NCI-H2029 treated with DMSO at 0.1 percent for 48 hours (cell line): ENCODE measurements around the gene CORO2B.

Source experiments
- DNase-seq: peaks from one replicate; lab custom pipeline; 2025; lab: John Stamatoyannopoulos, UW

The CORO2B gene

GRCh38 chr15:68592054-68592453 is 13.3 kb downstream of the CORO2B start:
- DNase-seq = no peak

GRCh38 chr15:68592544-68592943 is 13.8 kb downstream of the CORO2B start:
- DNase-seq = no peak

GRCh38 chr15:68593341-68593740 is 14.5 kb downstream of the CORO2B start:
- DNase-seq = no peak

- no peak for DNase-seq
Measured at GRCh38 chr15:68593828-68594532, 15.2 kb downstream of the CORO2B start.

- DNase-seq = no peak
Measured at GRCh38 chr15:68594533-68595259, 15.9 kb downstream of the CORO2B start.

GRCh38 chr15:68595260-68595564 is 16.4 kb downstream of the CORO2B start:
- DNase-seq = no peak

GRCh38 chr15:68595761-68596160 is 17.0 kb downstream of the CORO2B start:
- DNase-seq = no peak

- no peak for DNase-seq
Measured at GRCh38 chr15:68596691-68597090, 17.9 kb downstream of the CORO2B start.

- no peak for DNase-seq
Measured at GRCh38 chr15:68597581-68597980, 18.8 kb downstream of the CORO2B start.

- no peak for DNase-seq
Measured at GRCh38 chr15:68598171-68599152, 19.7 kb downstream of the CORO2B start.

GRCh38 chr15:68599153-68599545 is 20.4 kb downstream of the CORO2B start:
- no peak for DNase-seq

- DNase-seq = no peak
Measured at GRCh38 chr15:68599560-68600071, 20.8 kb downstream of the CORO2B start.

GRCh38 chr15:68601206-68602197 is 22.7 kb downstream of the CORO2B start:
- no peak for DNase-seq

GRCh38 chr15:68602459-68603215 is 23.8 kb downstream of the CORO2B start:
- no peak for DNase-seq

GRCh38 chr15:68603216-68603595 is 24.4 kb downstream of the CORO2B start:
- DNase-seq = no peak

GRCh38 chr15:68603951-68604350 is 25.2 kb downstream of the CORO2B start:
- DNase-seq = no peak

GRCh38 chr15:68604840-68605478 is 26.2 kb downstream of the CORO2B start:
- peak; percentile 3 for DNase-seq

GRCh38 chr15:68606375-68606774 is 27.6 kb downstream of the CORO2B start:
- DNase-seq = no peak

- DNase-seq = no peak
Measured at GRCh38 chr15:68608206-68608843, 29.5 kb downstream of the CORO2B start.
